RWPE1 (cell line): ENCODE data around the gene COTL1.

ENCODE experiments used
- CTCF ChIA-PET: fragments of 350-600 bp; sonication (Branson Sonifier 250); formaldehyde crosslinking; extraction: SDS; loops from one replicate; lab custom pipeline; 2021; lab: Yijun Ruan, JAX
- POLR2A ChIA-PET: fragments of 400-600 bp; formaldehyde crosslinking; extraction: SDS; loops from one replicate; lab custom pipeline; 2020; ENCODE audit warnings: antibody characterized with exemption; ENCODE audit not compliant: low non-redundant PET; lab: Yijun Ruan, JAX
- DNase-seq: peaks from one replicate; pipeline ENCODE4 v3.0.0; 2012; ENCODE audit warnings: low spot score
- H3K27ac ChIP-seq: fragments of 450-650 bp; 2 replicates; pipeline ENCODE4 v1.5.1; 2017
- TF ChIP-seq, protein P1 (sequence below): fragments of 450-650 bp; conservative IDR thresholded peaks from 2 replicates; pipeline ENCODE4 v1.5.1; 2017; ENCODE audit warnings: low read depth, mild to moderate bottlenecking

COTL1 gene

GRCh38 chr16:84654238-84654637, 36.4 kb upstream of the COTL1 start:
- POLR2A ChIA-PET = interaction anchor here (0.6 kb wide), 2 partner anchors 8 to 126 kb away, joined by 3 read pairs; no protein-coding TSS in a partner anchor
- CTCF ChIA-PET = interaction anchor here (0.6 kb wide), 1 partner anchor 105 kb away, joined by 5 read pairs; no protein-coding TSS in a partner anchor

GRCh38 chr16:84652566-84652965, 34.7 kb upstream of the COTL1 start:
- no peak for DNase-seq
- POLR2A ChIA-PET = no interaction called here
- TF ChIP-seq, protein P1, sequence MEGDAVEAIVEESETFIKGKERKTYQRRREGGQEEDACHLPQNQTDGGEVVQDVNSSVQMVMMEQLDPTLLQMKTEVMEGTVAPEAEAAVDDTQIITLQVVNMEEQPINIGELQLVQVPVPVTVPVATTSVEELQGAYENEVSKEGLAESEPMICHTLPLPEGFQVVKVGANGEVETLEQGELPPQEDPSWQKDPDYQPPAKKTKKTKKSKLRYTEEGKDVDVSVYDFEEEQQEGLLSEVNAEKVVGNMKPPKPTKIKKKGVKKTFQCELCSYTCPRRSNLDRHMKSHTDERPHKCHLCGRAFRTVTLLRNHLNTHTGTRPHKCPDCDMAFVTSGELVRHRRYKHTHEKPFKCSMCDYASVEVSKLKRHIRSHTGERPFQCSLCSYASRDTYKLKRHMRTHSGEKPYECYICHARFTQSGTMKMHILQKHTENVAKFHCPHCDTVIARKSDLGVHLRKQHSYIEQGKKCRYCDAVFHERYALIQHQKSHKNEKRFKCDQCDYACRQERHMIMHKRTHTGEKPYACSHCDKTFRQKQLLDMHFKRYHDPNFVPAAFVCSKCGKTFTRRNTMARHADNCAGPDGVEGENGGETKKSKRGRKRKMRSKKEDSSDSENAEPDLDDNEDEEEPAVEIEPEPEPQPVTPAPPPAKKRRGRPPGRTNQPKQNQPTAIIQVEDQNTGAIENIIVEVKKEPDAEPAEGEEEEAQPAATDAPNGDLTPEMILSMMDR = no peak
- H3K27ac ChIP-seq = no peak overlapping the region
- CTCF ChIA-PET = interaction anchor here (0.6 to 0.8 kb wide), 4 partner anchors 17 to 140 kb away, joined by 3 read pairs; no protein-coding TSS in a partner anchor

More at GRCh38 chr16:84654238-84654637, 36.4 kb upstream of the COTL1 start:
- no peak overlapping the region for H3K27ac ChIP-seq
- TF ChIP-seq, protein P1 = no peak
- DNase-seq = no peak

DNA sequence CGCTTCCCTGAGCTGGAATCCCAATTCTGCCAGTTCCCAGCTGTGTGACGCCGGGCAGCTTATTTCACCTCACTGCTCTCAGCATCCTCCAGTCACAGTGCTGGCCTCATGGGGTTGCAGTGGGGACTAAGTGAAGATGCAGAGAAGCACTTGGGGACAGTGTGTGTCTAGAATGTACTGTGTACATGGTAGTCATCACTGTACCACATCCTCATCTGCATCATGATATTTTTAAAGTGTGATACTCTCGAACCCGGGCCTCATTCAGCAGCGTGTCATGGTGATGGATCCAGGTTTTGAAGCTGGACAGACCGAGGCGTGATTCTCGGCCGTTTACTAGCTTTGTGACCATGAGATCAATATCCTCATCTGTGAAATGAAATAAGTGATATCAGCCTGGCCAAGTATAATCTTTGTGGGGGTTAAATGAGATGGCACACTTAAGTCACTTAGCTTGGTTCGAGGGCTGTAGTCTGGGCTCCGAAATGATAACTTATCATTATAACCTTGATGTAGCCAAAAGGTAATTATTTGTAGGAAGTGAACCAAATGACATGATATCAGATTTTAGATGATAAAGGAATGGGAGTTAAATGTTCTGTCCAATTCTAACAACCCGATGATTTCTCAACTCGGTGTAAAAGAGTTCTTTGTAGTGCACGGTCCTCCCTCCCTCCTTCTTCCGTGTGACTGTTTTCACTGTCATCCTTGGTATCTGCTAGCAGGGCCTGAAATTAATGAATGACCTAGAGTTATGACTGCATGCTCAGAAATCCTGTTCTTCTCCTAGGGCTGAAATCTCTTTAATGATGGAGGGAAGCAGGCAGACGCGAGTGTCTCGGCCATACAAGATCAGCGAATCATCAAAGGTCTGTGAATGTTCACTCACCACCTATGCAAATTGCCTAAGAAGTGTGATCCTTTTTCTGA, 32.4 kb upstream of the COTL1 start:
- TF ChIP-seq, protein P1 = no peak
- peak; percentile 37 for DNase-seq
- no peak overlapping the region for H3K27ac ChIP-seq
- ChIA-PET CTCF (interaction anchor here (0.6 kb wide), 1 partner anchor 15 kb away, joined by 6 read pairs; no protein-coding TSS in a partner anchor), POLR2A (interaction anchor here (0.6 kb wide), 2 partner anchors 8 to 272 kb away, joined by 3 to 7 read pairs; no protein-coding TSS in a partner anchor)

- TF ChIP-seq, protein P1 = no peak
- ChIA-PET CTCF (interaction anchor here (0.6 to 1.1 kb wide), 2 partner anchors 15 to 23 kb away, joined by 4 to 6 read pairs; no protein-coding TSS in a partner anchor), POLR2A (interaction anchor here (0.6 kb wide), 1 partner anchor 9 kb away, joined by 3 read pairs; no protein-coding TSS in a partner anchor)
- peak overlapping the region; percentile 73 for H3K27ac ChIP-seq
- DNase-seq = no peak
Observed at GRCh38 chr16:84649511-84649861, 31.6 kb upstream of the COTL1 start.

GRCh38 chr16:84648595-84649510, 31.0 kb upstream of the COTL1 start:
- H3K27ac ChIP-seq = peak overlapping the region; percentile 73
- POLR2A ChIA-PET = no interaction called here
- CTCF ChIA-PET = interaction anchor here (0.9 to 1.1 kb wide), 2 partner anchors 24 to 77 kb away, joined by 3 to 4 read pairs; no protein-coding TSS in a partner anchor
- peak; percentile 59 for DNase-seq
- TF ChIP-seq, protein P1 = no peak
